Esophagus muscularis mucosa (tissue), 4 donors: ENCODE results near the gene ITPKB. TPM values are rescaled to one million over a fixed set of nuclear protein-coding genes. Genes with fewer than 3 reads are reported as not detected.
"Not testable (repeated sequence)": the region's sequence is repeated elsewhere in the genome, so short reads cannot be mapped to it uniquely, and the experiment has no call there.

Experiments used
- DNase-seq: peaks from one replicate; pipeline ENCODE4 v3.0.0-alpha.2; 2017; ENCODE audit errors: extremely low spot score
- H3K27ac ChIP-seq, 4 donors: fragments of 200-600 bp; sonication (generic); replicated peaks in 1 of 4; 1 replicate in 3 of 4; 2 replicates in 1 of 4; pipeline ENCODE4 v1.5.1; 2016 to 2019; ENCODE audit warnings: mild to moderate bottlenecking in 1 of 4
- H3K27me3 ChIP-seq, 4 donors: fragments of 200-600 bp; sonication (generic); one replicate each; pipeline versions ENCODE4 v1.5.1 to v1.6.0; 2016 to 2019
- H3K36me3 ChIP-seq, 4 donors: fragments of 200-600 bp; sonication (generic); one replicate each; pipeline ENCODE4 v1.5.1; 2016 to 2019
- H3K4me1 ChIP-seq, 4 donors: fragments of 200-600 bp; sonication (generic); one replicate each; pipeline ENCODE4 v1.5.1; 2016 to 2019
- H3K4me3 ChIP-seq, 4 donors: fragments of 200-600 bp; sonication (generic); 1 replicate in 2 of 4; 2 replicates in 2 of 4; pipeline ENCODE4 v1.5.1; 2016 to 2019; ENCODE audit warnings: mild to moderate bottlenecking in 4 of 4, moderate library complexity in 1 of 4
- H3K9me3 ChIP-seq, 4 donors: fragments of 200-600 bp; sonication (generic); 1 replicate in 3 of 4; 2 replicates in 1 of 4; pipeline ENCODE4 v1.5.1; 2016 to 2019
- CTCF ChIP-seq, 3 experiments: fragments of 200-600 bp in 2 of 3; fragments of 450-650 bp in 1 of 3; sonication (generic) in 2 of 3; IDR thresholded peaks; one replicate each; pipeline ENCODE4 v1.5.1; 2017 to 2019; ENCODE audit warnings: antibody characterized with exemption in 3 of 3, mild to moderate bottlenecking in 2 of 3, moderate library complexity in 1 of 3
- EP300 ChIP-seq: sonication (generic); formaldehyde crosslinking; IDR thresholded peaks from one replicate; pipeline ENCODE4 v1.6.1; 2017; ENCODE audit warnings: antibody characterized with exemption
- POLR2A ChIP-seq: fragments of 450-650 bp; IDR thresholded peaks from one replicate; pipeline ENCODE4 v1.6.1; 2017; ENCODE audit warnings: antibody characterized with exemption, moderate library complexity, mild to moderate bottlenecking, low read depth
- POLR2AphosphoS5 ChIP-seq, 2 donors: sonication (generic); formaldehyde crosslinking; IDR thresholded peaks; one replicate each; pipeline ENCODE4 v1.6.1; 2017; ENCODE audit warnings: antibody characterized with exemption in 2 of 2
- WGBS: methylation state at CpG from one replicate; pipeline ENCODE4 v1.1.5; 2018; 5-methylcytosine and 5-hydroxymethylcytosine counted together
- intact Hi-C: fragments of 100-400 bp; cut with DNase I; formaldehyde crosslinking; loops from one replicate; pipeline ENCODE4 v1.15.1; 2023
- total RNA-seq, 4 donors: library from RNA; depleted of rRNA; stranded (reverse); fragments of >200 nt; gene quantifications; one replicate each; pipeline versions ENCODE4 v1.1.0 to v1.2.1, GENCODE V29; 2016

ITPKB gene
- total RNA-seq, 4 donors from 2014 or later, result 71.1 to 156 (median 116) TPM

DNA sequence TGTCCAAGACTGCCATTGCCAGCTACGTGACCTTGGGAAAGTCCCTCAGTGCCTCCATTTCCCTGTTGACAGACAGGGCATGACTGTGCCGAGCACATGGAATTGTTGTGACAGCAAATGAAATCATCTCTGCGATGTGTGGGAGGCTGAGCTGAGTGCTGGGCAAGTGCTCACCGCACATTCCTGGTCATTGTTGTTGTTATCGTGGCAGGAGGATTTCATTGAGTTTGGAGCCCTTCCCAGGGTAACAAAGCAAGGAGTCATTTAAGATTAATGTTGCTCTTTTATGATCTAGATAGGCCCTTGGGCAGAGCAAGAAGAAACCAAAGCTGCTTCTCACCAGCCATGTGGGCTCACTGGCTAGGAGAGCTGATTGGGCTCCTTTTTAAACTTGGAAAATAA is 39.6 kb upstream of the ITPKB start:
- no peak for DNase-seq
- peak overlapping the region; percentile 69 to 79 (median 74) for H3K27ac ChIP-seq
- intact Hi-C loops, result no loop called here
- no peaks in the 10 kb centered on the region for H3K9me3 ChIP-seq
- no peaks in the 10 kb centered on the region for H3K27me3 ChIP-seq
- H3K4me1 ChIP-seq, result peaks cover 7 to 35% (median 29%) of the 10 kb centered on the region in 4 donors
- no peak for TF ChIP-seq CTCF (IDR thresholded peaks at IDR 0.05)
- TF ChIP-seq POLR2AphosphoS5 (IDR thresholded peaks at IDR 0.05), result peak; percentile 78 to 79
- TF ChIP-seq EP300, result peak; percentile 33
- WGBS, result 25% methylated on average over 5 of the region's 5 CpGs
- no peaks in the 10 kb centered on the region for H3K36me3 ChIP-seq
- no peak overlapping the region for H3K4me3 ChIP-seq

GRCh38 chr1:226776975-226777374 is 37.9 kb upstream of the ITPKB start:
- WGBS, result 97% methylated on average over 1 of the region's 1 CpG
- no peaks in the 10 kb centered on the region for H3K9me3 ChIP-seq
- intact Hi-C loops, result no loop called here
- H3K27me3 ChIP-seq, result no peaks in the 10 kb centered on the region
- no peaks in the 10 kb centered on the region for H3K36me3 ChIP-seq
- peaks cover 4 to 23% (median 22%) of the 10 kb centered on the region in 4 donors for H3K4me1 ChIP-seq
- TF ChIP-seq POLR2A (no peak), CTCF (IDR thresholded peaks at IDR 0.05) (no peak)
- no peak overlapping the region for H3K27ac ChIP-seq
- DNase-seq, result no peak
- no peak overlapping the region for H3K4me3 ChIP-seq

GRCh38 chr1:226776066-226776465 is 37.0 kb upstream of the ITPKB start:
- H3K9me3 ChIP-seq, result no peaks in the 10 kb centered on the region
- no peak overlapping the region for H3K27ac ChIP-seq
- WGBS, result 93% methylated on average over 6 of the region's 6 CpGs
- peaks cover 4 to 23% (median 22%) of the 10 kb centered on the region in 4 donors for H3K4me1 ChIP-seq
- H3K36me3 ChIP-seq, result no peaks in the 10 kb centered on the region
- TF ChIP-seq EP300 (no peak), POLR2A (no peak), POLR2AphosphoS5 (IDR thresholded peaks at IDR 0.05) (no peak), CTCF (IDR thresholded peaks at IDR 0.05) (no peak)
- H3K27me3 ChIP-seq, result no peaks in the 10 kb centered on the region
- no peak overlapping the region for H3K4me3 ChIP-seq
- intact Hi-C loops, result no loop called here
- DNase-seq, result no peak

- Histone ChIP-seq H3K4me1 (peaks cover 0 to 2% (median under 1%) of the 10 kb centered on the region in 4 donors), H3K4me3 (no peak overlapping the region), H3K9me3 (no peaks in the 10 kb centered on the region), H3K27ac (no peak overlapping the region), H3K36me3 (no peaks in the 10 kb centered on the region), H3K27me3 (no peaks in the 10 kb centered on the region)
- no peak for TF ChIP-seq POLR2AphosphoS5 (IDR thresholded peaks at IDR 0.05)
- TF ChIP-seq POLR2A, result no peak
- no peak for TF ChIP-seq CTCF (IDR thresholded peaks at IDR 0.05)
- TF ChIP-seq EP300, result no peak
- WGBS, result 82% methylated on average over 6 of the region's 7 CpGs
- DNase-seq, result no peak
- intact Hi-C loops, result no loop called here
Measured at GRCh38 chr1:226772446-226773139, 33.5 kb upstream of the ITPKB start.

DNA sequence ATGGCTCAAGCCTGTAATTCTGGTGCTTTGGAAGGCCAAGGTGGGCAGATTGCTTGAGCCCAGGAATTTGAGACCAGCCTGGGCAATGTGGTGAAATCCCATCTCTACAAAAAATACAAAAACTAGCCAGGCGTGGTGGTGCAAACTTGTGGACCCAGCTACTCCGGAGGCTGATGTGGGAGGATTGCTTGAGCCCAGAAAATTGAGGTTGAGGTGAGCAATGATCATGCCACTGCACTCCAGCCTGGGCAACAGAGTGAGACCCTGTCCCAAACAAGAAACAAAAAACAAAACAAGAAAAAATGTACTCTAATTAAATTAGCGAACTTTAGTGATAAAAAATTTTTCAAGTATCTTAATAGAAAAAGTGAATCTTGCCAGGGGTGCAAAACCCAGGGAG is 28.1 kb upstream of the ITPKB start:
- DNase-seq, H3K4me3 ChIP-seq, H3K9me3 ChIP-seq, H3K27ac ChIP-seq, H3K4me1 ChIP-seq, intact Hi-C loops, H3K27me3 ChIP-seq, H3K36me3 ChIP-seq: not testable (repeated sequence)
- 92% methylated on average over 3 of the region's 3 CpGs for WGBS
